ENCODE results near the gene C16orf90.
A peak's percentile ranks its signal among the peaks of the same experiment; 100 is the strongest.
"Not testable (repeated sequence)": the region's sequence is repeated elsewhere in the genome, so short reads cannot be mapped to it uniquely, and the experiment has no call there.

DNA sequence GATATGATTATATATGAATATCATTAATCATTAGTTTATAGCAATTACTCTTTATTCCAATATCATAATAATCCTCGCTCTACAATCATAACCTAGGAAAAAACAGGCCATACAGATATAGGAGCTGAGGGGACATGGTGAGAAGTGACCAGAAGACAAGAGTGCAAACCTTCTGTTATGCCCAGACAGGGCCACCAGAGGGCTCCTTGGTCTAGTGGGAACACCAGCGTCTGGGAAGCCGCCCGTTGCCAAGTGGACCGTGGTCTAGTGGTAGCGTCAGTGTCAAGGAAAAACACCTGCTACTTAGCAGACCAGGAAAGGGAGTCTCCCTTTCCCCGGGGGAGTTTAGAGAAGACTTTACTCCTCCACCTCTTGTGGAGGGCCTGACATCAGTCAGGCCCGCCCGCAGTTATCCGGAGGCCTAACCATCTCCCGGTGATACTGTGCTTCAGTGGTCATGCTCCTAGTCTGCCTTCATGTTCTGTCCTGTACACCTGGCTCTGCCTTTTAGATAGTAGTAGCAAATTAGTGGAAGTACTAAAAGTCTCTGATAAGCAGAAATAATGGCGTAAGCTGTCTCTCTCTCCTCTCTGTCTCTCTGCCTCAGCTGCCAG, 32.0 kb upstream of the C16orf90 start:
- TF ChIP-seq CTCF (IDR thresholded peaks at IDR 0.05; ENCODE audit: low read depth, low read length, missing input control) (peak; percentile 68), RAD21 (IDR thresholded peaks at IDR 0.05) (peak; percentile 77 to 85)
- not testable (repeated sequence) for TF ChIP-seq TAF1 (conservative IDR thresholded peaks at IDR 0.05); NR2F2 (IDR thresholded peaks at IDR 0.05); RXRA (IDR thresholded peaks at IDR 0.05); JUND (IDR thresholded peaks at IDR 0.05); REST (IDR thresholded peaks at IDR 0.05); SP1 (IDR thresholded peaks at IDR 0.05); GABPA (IDR thresholded peaks at IDR 0.05 in 1 of 2, conservative IDR thresholded peaks at IDR 0.05 in 1 of 2)
- TF ChIP-seq, protein P1, sequence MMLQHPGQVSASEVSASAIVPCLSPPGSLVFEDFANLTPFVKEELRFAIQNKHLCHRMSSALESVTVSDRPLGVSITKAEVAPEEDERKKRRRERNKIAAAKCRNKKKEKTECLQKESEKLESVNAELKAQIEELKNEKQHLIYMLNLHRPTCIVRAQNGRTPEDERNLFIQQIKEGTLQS (IDR thresholded peaks at IDR 0.05), result not testable (repeated sequence)
- TF ChIP-seq, protein P2, sequence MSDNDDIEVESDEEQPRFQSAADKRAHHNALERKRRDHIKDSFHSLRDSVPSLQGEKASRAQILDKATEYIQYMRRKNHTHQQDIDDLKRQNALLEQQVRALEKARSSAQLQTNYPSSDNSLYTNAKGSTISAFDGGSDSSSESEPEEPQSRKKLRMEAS (IDR thresholded peaks at IDR 0.05), result not testable (repeated sequence)

Measured in liver (tissue), 3 donors.